GM10847 (cell line): ENCODE results near the gene GP1BB.

ENCODE experiments used
- POLR2A ChIP-seq: IDR thresholded peaks from 2 replicates; pipeline ENCODE4 v1.6.1; 2011; ENCODE audit not compliant: insufficient read length; ENCODE audit errors: extremely low read depth

The GP1BB gene

DNA sequence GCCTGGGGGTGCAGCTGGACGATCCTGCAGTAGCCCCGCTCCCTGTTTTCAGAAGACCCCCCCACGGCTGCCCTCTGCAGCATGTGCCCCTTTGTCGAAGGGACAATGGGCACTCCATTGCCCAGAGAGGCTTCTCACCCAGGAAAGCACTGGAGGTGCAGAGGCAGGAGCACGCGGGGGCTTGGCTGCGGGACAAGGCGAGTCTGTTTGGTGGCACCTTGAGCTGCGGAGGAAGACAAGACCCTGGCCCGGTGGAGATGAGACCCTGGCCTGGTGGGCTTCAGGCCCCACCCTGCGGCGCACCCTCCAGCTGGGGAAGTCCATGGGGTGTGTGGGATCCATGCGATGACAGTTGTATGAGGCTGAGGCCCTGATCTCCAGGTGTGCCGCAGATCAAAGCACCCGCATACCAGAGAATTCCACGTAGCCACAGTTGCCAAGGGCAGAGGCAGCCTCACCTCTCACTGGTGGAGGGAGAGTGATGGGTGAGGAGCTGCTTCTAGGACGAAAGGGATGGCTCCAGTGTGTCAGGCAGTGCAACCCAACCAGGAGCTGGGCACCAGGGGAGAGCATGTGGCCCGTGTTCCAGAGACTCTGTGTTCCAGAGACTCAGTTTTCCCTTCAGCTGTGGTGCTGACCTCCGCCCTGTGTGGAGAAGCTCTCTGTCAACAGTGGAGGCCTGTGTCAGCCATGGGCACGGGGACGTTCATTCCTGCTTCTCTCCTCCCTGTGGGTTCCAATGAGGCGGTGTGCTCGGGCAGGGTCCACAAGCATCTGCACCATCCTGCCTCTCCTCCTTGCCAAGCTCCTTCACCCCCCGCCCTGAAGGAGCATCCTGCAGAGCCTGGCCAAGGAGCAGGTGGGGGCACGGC lies 47.2 kb downstream of the GP1BB start:
- no peak for TF ChIP-seq POLR2A

DNA sequence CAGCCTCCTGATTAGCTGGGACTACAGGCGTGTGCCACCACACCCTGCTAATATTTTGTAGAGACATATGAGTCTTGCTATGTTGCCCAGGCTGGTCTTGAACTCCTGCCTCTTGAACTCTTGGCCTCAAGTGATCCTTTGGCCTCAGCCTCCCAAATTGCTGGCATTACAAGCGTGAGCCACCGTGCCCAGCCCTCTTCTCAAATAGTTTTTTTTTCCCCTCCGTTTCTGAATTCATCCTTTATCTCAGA lies 49.0 kb downstream of the GP1BB start:
- no peak for TF ChIP-seq POLR2A

DNA sequence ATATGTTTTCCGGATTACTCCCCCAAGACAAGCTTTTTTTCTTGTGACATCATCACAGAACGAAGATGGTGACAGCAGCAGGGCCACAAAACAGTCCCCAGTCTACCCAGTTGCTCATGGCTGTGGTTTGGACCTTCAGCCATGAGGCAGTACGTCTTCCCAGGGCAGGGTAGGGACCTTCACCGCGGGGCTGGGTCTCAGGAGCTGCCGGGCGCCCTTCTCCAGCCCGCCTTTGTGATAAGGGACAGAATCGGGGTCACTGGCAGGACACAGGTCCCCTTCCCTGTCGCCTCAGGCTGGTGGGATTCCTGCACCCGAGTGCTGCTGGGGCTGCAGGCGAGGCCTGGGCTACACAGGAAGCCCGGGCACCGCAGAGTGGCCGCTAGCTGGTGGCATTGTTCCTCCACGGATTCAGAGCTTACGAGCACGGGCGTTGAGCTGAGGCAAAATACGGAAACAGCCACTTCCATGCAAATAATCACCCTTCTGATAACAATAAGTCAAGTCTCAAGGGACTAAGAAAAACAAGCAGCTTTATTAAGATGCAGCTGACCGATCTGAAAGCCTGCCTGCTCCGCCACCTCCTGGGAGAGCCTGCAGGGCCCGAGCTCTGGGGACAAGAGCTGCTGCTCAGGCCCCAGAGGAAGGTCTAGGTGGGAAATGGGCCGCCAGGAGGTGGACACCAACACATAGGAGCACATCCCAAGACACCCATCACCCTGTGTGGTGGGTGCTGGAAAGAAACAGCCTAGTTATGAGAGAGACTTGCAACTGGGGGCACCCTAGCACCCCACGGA lies 49.5 kb downstream of the GP1BB start:
- no peak for TF ChIP-seq POLR2A

DNA sequence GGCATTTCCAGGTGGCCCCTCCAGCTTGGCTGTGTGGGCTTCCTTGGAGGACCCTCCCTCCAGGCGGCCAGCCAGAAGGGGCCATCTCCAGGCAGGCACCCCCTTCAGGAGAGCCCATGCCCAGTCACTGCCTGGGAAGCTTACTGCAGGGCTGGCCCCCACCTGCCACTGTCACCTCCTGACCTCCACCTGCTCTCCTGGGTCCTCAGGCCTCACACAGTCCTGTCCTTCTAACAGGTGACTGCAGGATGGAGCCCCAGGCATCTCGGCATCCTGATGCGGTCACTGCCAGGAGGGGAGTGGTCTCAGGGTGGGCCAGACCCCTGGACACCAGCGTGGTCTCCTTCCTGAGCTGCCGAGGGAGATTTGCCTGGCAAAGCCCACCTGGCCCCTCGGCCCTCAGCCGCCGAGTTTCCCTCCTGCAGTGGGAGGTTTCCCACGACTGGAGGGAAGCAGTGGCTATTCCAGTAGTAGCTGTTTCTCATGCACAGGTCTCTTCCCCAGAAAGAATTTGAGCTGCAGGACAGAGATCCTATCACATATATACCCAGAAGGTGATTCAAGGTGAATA lies 50.2 kb downstream of the GP1BB start:
- TF ChIP-seq POLR2A: no peak
